Measurements from ENCODE around the gene NFE2L3.

- TF ChIP-seq EZH2 (IDR thresholded peaks at IDR 0.05; ENCODE audit: insufficient read depth, low read length) = no peak
- TF ChIP-seq, protein P1, sequence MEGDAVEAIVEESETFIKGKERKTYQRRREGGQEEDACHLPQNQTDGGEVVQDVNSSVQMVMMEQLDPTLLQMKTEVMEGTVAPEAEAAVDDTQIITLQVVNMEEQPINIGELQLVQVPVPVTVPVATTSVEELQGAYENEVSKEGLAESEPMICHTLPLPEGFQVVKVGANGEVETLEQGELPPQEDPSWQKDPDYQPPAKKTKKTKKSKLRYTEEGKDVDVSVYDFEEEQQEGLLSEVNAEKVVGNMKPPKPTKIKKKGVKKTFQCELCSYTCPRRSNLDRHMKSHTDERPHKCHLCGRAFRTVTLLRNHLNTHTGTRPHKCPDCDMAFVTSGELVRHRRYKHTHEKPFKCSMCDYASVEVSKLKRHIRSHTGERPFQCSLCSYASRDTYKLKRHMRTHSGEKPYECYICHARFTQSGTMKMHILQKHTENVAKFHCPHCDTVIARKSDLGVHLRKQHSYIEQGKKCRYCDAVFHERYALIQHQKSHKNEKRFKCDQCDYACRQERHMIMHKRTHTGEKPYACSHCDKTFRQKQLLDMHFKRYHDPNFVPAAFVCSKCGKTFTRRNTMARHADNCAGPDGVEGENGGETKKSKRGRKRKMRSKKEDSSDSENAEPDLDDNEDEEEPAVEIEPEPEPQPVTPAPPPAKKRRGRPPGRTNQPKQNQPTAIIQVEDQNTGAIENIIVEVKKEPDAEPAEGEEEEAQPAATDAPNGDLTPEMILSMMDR (IDR thresholded peaks at IDR 0.05; ENCODE audit: insufficient read depth, low read depth, low read length) = no peak
These were observed 76.0 kb downstream of the NFE2L3 start for GRCh38 chr7:26227987-26228386.
